ENCODE data around the gene EDEM2. TPM values are rescaled to one million over a fixed set of nuclear protein-coding genes. Genes with fewer than 3 reads are reported as not detected.

EDEM2 gene
- total and polyA plus RNA-seq, 2 of the 13 experiments (the other 11 are each of a cell fraction or from before 2014, with no cell fraction given), result 33.1 to 46.9 TPM

DNA sequence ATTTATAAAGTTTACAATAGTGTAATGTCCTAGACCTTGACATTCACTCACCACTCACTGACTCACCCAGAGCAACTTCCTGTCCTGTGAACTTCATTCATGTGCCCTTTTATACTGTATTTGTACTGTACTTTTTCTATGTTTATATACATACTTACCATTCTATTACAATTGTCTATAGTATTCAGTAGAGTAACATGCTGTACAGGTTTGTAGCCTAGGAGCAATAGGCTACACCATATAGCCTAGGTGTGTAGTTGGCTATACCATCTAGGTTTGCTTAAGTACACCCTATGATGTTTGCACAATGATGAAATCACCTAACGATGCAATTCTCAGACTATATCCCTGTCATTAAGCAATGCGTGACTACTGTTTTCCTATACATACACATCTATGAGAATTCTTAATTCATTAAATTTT is 17.5 kb downstream of the EDEM2 start (continued):
- TF ChIP-seq AHDC1 (CRISPR knock-in tag; IDR thresholded peaks at IDR 0.05; ENCODE audit: borderline replicate concordance) (peak; percentile 39; the same call in 1 of the 2 replicates), ETV5 (CRISPR knock-in tag; IDR thresholded peaks at IDR 0.05; ENCODE audit: borderline replicate concordance) (peak; percentile 86; the same call in 1 of the 2 replicates), SMARCE1 (IDR thresholded peaks at IDR 0.05; ENCODE audit: borderline replicate concordance) (peak; percentile 47; the same call in 1 of the 2 replicates), FOSL2 (CRISPR knock-in tag; IDR thresholded peaks at IDR 0.05) (peak; percentile 81), KDM3A (CRISPR knock-in tag; IDR thresholded peaks at IDR 0.05; ENCODE audit: low read depth) (0 out of 2 replicates have a peak, but pooled peaks have one; percentile 27), FOXA3 (CRISPR knock-in tag; IDR thresholded peaks at IDR 0.05) (peak; percentile 92), SMARCC2 (IDR thresholded peaks at IDR 0.05) (0 out of 2 replicates have a peak, but pooled peaks have one; percentile 53), ZBTB20 (CRISPR knock-in tag; IDR thresholded peaks at IDR 0.05; ENCODE audit: borderline replicate concordance, low read depth) (peak; percentile 98), MAFK (conservative IDR thresholded peaks at IDR 0.05 in 1 of 2, IDR thresholded peaks at IDR 0.05 in 1 of 2; ENCODE audit: low read length in 2 of 2) (0 out of 4 replicates have a peak, but pooled peaks of 1 of the 2 experiments have one; percentile 3), PHF21A (CRISPR knock-in tag; IDR thresholded peaks at IDR 0.05) (0 out of 2 replicates have a peak, but pooled peaks have one; percentile 23), ZNF614 (CRISPR knock-in tag; IDR thresholded peaks at IDR 0.05; ENCODE audit: borderline replicate concordance) (0 out of 2 replicates have a peak, but pooled peaks have one; percentile 58)
- TF ChIP-seq, protein P1, sequence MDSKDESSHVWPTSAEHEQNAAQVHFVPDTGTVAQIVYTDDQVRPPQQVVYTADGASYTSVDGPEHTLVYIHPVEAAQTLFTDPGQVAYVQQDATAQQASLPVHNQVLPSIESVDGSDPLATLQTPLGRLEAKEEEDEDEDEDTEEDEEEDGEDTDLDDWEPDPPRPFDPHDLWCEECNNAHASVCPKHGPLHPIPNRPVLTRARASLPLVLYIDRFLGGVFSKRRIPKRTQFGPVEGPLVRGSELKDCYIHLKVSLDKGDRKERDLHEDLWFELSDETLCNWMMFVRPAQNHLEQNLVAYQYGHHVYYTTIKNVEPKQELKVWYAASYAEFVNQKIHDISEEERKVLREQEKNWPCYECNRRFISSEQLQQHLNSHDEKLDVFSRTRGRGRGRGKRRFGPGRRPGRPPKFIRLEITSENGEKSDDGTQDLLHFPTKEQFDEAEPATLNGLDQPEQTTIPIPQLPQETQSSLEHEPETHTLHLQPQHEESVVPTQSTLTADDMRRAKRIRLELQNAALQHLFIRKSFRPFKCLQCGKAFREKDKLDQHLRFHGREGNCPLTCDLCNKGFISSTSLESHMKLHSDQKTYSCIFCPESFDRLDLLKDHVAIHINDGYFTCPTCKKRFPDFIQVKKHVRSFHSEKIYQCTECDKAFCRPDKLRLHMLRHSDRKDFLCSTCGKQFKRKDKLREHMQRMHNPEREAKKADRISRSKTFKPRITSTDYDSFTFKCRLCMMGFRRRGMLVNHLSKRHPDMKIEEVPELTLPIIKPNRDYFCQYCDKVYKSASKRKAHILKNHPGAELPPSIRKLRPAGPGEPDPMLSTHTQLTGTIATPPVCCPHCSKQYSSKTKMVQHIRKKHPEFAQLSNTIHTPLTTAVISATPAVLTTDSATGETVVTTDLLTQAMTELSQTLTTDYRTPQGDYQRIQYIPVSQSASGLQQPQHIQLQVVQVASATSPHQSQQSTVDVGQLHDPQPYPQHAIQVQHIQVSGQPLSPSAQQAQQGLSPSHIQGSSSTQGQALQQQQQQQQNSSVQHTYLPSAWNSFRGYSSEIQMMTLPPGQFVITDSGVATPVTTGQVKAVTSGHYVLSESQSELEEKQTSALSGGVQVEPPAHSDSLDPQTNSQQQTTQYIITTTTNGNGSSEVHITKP (CRISPR knock-in tag; IDR thresholded peaks at IDR 0.05; ENCODE audit: low read depth), result peak; percentile 72; the same call in 1 of the 2 replicates
- TF ChIP-seq, protein P2, sequence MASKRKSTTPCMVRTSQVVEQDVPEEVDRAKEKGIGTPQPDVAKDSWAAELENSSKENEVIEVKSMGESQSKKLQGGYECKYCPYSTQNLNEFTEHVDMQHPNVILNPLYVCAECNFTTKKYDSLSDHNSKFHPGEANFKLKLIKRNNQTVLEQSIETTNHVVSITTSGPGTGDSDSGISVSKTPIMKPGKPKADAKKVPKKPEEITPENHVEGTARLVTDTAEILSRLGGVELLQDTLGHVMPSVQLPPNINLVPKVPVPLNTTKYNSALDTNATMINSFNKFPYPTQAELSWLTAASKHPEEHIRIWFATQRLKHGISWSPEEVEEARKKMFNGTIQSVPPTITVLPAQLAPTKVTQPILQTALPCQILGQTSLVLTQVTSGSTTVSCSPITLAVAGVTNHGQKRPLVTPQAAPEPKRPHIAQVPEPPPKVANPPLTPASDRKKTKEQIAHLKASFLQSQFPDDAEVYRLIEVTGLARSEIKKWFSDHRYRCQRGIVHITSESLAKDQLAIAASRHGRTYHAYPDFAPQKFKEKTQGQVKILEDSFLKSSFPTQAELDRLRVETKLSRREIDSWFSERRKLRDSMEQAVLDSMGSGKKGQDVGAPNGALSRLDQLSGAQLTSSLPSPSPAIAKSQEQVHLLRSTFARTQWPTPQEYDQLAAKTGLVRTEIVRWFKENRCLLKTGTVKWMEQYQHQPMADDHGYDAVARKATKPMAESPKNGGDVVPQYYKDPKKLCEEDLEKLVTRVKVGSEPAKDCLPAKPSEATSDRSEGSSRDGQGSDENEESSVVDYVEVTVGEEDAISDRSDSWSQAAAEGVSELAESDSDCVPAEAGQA (IDR thresholded peaks at IDR 0.05; ENCODE audit: low read depth), result peak; percentile 22; the same call in 1 of the 2 replicates
- TF ChIP-seq, protein P2 (CRISPR knock-in tag; IDR thresholded peaks at IDR 0.05; ENCODE audit: borderline replicate concordance), result no peak

Data from HepG2 (cell line).